ENCODE data around the gene LHPP.

LHPP gene

GRCh38 chr10:124630551-124630950 is 168.9 kb downstream of the LHPP start:
- DNase-seq = no peak

DNA sequence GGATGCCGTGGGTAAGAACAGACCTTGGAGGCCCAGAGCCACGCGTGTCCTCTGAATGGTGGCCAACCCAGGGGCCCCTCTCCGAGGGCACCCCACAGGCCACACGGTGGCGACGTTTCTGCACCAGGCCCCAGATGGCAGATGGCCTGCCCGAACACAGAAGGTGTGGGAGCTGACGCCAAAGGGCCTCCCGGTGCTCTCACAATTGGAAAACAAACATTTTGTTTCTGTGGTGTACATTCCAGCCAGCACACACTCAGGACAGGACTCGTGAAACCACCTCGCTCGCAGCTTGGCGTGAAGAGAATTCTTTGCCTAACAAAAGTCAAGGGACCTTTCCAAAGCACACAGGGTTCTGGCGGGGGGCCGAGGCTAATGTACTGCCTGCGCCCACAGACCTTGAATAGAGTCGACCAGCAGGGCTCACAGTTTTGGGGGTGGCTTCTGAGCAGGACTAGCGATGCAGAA is 170.5 kb downstream of the LHPP start:
- peak; percentile 71 to 82 for DNase-seq

GRCh38 chr10:124632566-124632965 is 170.9 kb downstream of the LHPP start:
- no peak for DNase-seq

- DNase-seq = peak in 1 of 2 experiments; percentile 3
Measured at GRCh38 chr10:124636271-124636995, 174.8 kb downstream of the LHPP start.

DNA sequence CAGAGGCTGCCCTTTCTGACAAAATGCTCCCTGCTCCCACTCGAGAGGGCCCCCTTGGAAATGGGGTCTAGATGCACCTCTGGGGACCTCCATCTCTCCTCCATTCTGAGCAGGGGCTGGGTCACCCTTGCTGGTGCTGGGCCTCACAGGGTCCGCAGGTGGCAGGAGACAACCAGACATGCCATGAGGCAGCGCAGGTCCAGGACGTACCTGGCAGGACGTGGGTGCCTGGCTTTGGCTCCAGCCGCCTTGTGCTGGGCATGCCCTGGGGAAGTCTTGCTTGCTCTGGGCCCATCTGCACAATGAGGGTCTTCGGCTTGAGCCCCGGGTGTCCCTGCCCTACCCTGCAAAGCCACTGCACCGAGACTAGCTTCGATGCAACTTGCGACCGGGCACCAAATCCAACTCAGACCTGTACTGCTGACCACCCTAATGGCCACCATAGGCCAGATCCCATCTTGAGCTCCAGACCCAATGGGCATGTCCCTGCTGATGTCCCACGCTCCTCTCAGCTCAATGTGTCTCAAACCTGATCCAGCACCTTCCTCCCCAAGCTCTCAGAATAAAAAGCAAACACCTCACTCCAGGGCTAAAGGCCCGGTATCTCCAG is 175.6 kb downstream of the LHPP start:
- DNase-seq = no peak

DNA sequence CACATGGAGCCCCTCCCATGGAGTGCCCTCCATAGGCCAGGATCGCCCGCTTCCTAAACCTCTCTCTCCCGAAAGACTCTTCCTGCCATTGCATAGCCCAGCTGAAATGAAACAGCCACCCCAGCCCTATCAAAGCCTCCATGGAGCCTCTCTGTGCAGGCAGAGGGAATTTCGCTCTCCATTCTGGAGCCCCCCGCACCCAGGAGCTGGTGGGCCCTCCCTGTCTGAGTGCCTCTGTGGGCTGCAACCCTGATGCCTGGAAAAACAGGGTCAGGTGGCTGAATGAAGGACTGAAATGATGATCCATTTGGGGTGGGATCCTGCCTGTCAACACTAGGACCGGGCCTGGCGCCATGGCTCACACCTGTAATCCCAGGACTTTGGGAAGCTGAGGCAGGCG is 176.1 kb downstream of the LHPP start:
- DNase-seq = no peak

GRCh38 chr10:124639206-124639605 is 177.6 kb downstream of the LHPP start:
- DNase-seq = no peak

DNA sequence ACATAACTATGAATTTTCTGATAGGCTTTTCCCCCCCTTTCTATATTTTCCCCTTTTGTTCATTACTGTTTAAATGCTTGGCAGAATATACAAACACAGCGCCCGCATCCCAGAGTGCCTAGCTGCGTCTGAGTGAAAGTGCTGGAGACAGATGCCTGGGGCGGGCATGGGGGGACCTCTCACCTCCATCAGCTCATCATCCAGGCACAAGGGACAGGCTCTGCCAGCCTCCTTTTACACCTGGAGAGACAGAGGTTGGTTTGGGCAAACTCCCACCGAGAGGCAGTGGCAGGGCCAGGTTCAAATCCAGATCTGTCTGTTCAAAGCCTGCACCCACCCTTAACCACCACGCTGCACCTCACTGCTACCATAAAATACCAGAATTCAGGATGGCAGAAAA is 178.0 kb downstream of the LHPP start:
- DNase-seq = no peak

DNA sequence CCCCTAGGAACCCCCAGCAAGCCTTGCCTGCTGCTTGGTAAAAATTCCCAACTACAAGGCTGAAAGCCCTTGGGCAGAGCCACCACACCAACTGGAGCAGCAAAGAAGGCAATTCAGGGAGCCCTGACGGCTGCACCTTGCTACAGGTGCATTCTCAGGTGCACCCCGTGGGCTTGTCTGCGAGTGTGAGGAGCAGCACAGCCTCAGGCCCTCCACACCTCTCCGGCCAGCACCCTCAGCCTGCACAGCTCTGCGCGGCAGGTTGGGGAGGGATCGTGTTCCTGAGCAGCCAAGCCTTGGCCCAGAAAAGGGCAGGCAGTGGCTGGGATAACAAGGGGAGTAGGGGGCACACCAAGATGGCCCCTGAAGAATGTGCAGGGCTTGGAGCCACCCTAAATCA is 178.4 kb downstream of the LHPP start:
- DNase-seq = no peak

- DNase-seq = no peak
Measured at GRCh38 chr10:124640538-124641231, 179.1 kb downstream of the LHPP start.

DNA sequence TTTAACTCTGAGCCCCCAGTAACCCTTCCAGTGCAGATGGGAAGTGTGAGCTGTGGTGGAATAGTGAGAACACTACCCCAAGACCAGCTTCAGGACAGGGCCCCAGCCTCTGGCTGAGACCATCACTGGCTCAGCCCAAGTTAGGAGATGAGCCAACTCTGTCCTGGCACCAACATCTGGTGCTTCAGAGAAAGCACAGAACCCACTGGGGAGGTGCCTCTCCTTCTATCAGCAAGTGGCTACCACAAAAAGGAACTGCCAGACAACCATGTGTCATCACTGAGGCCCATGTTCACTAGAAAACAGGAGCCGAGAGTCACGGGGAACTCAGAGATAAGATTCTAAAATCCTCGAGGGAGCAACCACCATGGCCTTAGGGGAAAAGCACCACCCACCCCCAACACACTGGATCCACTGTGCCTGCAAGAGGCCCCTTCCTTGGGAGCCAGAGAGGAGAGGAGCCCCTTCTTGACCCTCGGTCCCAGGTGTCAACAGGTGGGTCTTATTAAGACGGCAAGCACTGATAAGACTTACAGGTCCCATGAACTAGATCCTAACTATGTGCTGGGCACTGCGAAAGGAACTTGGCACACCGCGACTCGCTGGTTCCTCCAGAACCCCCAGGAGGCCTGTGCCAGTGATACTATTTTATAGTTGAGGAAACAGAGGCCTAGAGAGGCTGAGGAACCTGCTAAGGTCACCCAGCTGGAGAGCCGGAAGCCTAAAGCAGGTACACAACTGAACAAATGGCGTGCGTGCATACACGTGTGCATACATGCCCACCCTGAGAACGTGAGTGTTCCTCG is 179.9 kb downstream of the LHPP start:
- no peak for DNase-seq

DNA sequence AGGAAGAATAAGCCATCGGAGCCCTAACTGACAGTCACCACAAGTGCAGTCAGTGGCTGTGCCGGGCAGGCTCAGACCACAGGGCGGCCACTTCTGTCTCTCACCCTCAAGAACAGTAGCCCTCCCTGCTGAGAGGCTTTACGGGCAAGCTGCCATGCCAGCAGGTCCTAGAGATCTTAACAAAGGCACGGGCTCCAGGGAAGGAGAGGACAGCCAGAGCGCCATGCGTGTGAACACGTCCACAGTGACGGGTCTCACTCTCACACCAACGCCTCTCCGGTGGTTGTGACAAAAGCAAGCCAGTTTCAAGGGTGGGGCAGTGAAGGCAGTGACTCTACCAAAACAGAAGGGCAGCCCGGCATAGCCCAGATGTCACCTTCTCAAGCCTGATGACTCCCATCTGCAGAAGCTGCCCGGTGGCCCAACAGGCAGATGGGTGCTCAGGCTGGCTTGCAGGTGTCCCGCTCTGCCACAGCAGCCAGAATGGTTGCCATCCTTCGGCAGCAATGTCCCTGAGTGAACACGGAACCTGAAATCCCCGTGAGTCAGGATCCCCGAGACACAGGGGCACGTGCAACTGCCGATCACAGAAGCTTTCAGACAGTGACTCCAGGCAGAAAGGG is 180.6 kb downstream of the LHPP start:
- DNase-seq = no peak

DNA sequence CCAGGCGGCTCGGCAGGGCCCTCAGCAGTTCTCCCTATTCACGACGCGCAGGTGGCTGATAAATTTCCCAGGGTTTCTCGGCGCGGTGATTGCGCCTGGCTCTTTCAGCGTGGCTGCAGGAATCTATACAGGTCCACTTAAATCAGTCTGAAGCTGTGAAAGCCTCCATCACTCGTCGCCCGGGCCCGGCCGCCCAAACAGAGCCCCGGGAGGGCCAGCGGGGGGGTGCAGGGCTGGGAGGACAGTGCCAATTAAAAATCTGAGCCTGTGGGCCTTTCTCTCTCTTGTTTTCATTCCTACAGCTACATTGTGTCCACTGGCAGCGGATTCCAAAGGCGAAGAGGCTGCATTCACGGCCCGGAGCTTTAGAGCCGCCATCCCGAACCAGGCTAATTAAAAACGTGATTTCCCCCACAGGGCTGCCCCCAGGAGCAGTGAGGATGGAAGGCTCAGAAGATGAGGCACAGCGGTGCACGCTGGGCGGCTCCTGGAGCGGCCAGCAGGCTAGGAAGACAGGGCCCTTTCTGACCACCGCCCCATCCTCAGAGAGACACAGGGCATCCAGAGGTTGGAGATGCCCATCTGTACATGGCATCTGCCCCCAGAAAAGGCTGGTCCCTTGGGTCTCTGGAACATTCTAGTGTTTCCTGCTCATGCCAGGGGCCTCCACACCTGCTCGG is 181.8 kb downstream of the LHPP start:
- no peak for DNase-seq

DNA sequence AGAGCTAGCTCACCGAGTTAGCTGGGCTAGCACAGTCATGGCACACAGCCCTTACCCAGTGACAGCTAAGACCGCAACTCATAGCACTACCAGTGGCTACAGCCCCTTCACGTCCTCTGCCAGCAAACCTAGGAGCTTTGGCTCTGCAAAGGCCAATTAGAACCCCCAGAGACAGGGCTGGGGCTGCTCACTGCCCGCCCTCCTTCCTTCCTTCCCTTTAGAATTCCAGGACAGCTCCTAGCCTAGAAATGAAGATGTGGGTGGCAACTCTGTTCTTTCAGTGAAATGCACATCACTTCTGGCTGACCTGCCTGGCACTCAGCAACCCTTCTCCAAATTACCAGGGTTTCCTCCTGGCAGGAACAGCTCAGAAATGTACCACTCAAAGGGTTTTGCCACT is 182.6 kb downstream of the LHPP start:
- no peak for DNase-seq

DNA sequence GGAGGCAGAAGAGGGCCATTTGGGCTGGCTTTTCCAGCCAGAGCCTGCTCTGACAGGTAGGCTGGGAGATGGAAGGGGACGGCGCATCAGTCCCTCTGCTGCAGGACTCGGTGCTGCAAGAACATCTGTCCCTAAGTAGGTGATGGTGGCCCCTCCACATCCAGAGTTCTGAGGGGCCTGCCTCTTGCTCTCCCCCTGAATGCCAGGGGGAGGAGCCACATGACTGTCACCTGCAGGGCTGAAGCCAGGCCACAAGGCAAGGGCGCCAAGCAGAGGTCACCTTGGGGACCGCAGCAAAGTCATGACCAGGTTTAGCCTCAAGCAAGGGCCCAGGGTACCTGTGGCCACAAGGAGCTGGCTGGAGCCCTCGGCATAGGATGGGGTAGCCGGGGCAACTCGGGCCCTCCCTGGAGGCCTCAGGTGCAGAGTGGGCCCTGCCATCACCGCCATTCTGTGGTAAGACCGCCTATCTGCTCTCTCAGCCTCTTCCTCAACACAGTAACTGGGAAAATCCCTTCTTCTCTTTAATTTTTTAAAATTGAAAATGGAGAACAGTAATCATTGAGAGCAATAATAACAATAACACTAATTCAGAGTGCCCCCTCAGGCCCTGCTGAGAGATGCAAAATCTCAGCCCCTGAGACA is 183.3 kb downstream of the LHPP start:
- DNase-seq = no peak

GRCh38 chr10:124645467-124646095 is 184.0 kb downstream of the LHPP start:
- DNase-seq = no peak

GRCh38 chr10:124646483-124647352 is 185.1 kb downstream of the LHPP start:
- no peak for DNase-seq

DNA sequence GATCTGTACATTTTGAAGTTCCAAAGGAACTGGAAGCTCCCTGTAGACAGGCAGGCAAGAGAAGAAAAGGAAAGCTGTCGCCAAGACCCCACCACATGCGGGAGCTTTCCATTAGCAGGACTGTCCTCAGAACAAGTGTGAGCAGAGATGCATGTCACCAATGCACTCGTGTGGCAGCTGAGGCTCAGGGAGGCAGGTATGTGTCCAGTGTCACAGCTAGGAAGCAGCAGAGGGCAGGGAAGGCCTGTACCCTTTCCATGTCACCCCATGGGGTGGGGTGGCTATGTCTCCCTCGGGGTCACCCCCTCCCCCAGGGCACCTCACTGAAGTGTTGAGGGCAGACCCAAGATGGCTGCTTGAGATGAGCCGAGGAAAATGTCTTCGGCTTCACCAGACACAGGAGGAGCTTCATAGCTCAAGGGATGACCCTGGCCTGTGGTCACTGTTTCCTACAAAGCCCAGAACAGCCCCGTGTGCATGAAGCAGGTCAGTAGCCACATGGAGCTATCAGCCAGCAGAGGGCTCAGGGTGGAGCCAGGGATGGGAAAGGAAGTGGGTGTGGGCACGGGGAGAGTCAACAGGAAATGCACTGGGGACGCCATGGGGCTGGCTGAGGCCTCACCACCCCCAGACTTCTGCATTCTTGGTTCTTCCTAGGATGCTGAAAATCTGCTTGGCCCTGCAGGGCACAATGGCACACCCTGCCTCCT is 186.0 kb downstream of the LHPP start:
- peak in 1 of 2 experiments; percentile 31 for DNase-seq

DNA sequence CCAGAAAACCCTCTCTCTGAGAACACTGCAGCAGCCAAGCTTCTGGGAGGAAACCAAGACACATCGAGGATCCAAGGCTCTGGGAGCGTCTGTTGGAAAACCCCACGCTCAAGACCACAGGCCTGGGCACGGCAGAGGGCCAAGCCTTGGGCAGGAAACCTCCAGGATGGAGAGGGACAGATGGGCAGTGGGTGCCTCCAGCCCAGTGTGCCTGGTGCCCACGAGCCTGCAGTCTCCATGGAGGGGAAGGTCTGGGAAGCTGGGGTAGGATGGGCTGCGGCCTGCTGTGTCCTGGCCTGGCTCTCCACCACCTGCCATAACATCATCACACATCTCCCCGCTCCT is 186.5 kb downstream of the LHPP start:
- DNase-seq = no peak

GRCh38 chr10:124648738-124649137 is 187.1 kb downstream of the LHPP start:
- peak; percentile 24 to 76 for DNase-seq

Data from NCI-H2081 (cell line).